Activated CD4-positive, alpha-beta T cell treated with anti-CD3 and anti-CD28 coated beads, Interleukin-2, amount 50 U/mL, for 1 hour (primary cell): Measurements from ENCODE around the gene KANSL1.

Source experiments
- DNase-seq: peaks from one replicate; pipeline ENCODE4 v3.0.0-alpha.2; 2020

KANSL1 gene

GRCh38 chr17:45992904-45993303 lies 200.3 kb downstream of the KANSL1 start:
- DNase-seq: no peak

GRCh38 chr17:45992175-45992574 lies 201.1 kb downstream of the KANSL1 start:
- no peak for DNase-seq

GRCh38 chr17:45991341-45991740 lies 201.9 kb downstream of the KANSL1 start:
- no peak for DNase-seq

- no peak for DNase-seq
Observed at GRCh38 chr17:45990886-45991285, 202.3 kb downstream of the KANSL1 start.

- no peak for DNase-seq
Observed at GRCh38 chr17:45989759-45990158, 203.5 kb downstream of the KANSL1 start.

- DNase-seq: no peak
Observed at GRCh38 chr17:45987706-45988105, 205.5 kb downstream of the KANSL1 start.

GRCh38 chr17:45986056-45986455 lies 207.2 kb downstream of the KANSL1 start:
- DNase-seq: no peak

GRCh38 chr17:45985447-45985846 lies 207.8 kb downstream of the KANSL1 start:
- no peak for DNase-seq

GRCh38 chr17:45984368-45984767 lies 208.9 kb downstream of the KANSL1 start:
- no peak for DNase-seq

- no peak for DNase-seq
Observed at GRCh38 chr17:45983614-45984310, 209.5 kb downstream of the KANSL1 start.

GRCh38 chr17:45982791-45983613 lies 210.2 kb downstream of the KANSL1 start:
- DNase-seq: no peak

- DNase-seq: no peak
Observed at GRCh38 chr17:45981306-45981705, 211.9 kb downstream of the KANSL1 start.

- no peak for DNase-seq
Observed at GRCh38 chr17:45980855-45981254, 212.4 kb downstream of the KANSL1 start.
